Measurements from ENCODE around the gene TMEM135.

- no peak for TF ChIP-seq EZH2 (IDR thresholded peaks at IDR 0.05; ENCODE audit: low read length, unreplicated experiment)
- TF ChIP-seq CTCF (conservative IDR thresholded peaks at IDR 0.05; ENCODE audit: low read depth, low read length) = no peak
- no peak for TF ChIP-seq EZH2phosphoT487 (IDR thresholded peaks at IDR 0.05; ENCODE audit: borderline replicate concordance, low read length)
Measured at GRCh38 chr11:87299041-87299481, 261.3 kb downstream of the TMEM135 start.

Data from PC-3 (cell line).